IPS-NIHi7 (cell line): ENCODE results near the gene UBR3.
"Not testable (repeated sequence)": the region's sequence is repeated elsewhere in the genome, so short reads cannot be mapped to it uniquely, and the experiment has no call there.

Experiments
- DNase-seq: peaks from one replicate; pipeline ENCODE4 v3.0.0; 2012; ENCODE audit warnings: mixed read lengths; ENCODE audit errors: extremely low spot score

The UBR3 gene

DNA sequence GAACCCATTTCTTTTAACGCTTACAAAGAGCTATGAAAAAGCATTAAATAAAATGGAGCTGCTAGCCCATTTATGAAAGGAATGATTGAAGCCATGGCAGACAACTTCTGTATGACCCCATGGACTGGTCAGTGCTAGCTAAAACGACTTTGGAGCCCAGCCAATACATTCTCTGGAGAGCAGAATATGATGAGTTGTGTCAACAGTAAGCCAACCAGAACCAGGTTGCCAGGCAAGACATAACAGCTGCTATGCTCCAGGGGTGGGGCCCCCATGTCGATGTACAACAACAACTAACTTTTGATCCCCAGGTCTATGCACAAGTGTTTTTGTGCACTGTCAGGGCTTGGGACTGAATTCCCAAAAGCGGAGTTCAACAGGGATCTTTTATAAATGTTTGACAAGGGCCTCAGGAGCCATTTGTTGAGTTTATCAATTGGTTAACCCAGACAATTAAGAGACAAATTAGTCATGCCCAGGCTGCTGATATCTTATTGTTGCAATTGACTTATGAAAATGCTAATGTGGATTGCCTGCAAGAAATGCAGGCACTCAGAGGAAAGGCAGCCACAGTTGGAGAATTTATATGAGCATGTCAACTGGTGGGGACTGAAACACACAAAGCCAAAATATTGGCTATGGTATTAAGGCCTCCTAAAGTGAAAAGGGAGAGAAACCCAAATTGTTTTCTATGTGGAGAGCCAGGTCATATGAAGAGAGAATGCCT, 286.1 kb downstream of the UBR3 start:
- DNase-seq: no peak

DNA sequence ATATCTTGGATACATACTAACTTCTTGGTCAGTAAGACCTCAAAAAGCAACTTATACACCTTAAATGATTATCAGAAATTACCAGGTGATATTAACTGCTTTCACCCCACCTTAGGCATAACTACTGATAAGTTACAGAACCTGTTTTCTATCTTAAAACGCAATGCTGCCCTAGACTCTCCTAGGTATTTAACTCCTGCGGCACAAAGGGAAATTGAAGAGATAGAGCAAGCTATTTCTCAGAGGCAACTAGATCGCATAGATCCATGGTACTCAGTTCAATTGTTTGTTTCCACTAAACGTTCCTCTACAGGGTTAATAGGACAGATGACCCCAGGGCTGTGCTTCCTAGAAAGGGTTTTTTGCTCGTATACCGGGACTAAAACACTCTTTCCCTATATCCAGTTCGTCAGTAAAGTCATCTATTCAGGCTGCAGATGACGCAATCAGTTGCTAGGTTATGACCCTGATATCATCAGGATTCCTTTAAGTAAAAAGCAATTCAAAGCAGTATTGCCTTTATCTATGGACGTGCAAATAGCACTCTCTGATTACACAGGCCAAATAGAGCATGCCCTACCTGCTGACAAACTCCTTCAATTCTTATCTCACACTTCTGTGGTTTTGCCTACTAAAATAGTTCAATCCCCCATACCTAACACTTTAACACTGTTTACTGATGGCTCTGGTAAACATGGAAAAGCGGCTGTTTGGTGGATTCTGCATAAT, 288.4 kb downstream of the UBR3 start:
- DNase-seq: no peak

DNA sequence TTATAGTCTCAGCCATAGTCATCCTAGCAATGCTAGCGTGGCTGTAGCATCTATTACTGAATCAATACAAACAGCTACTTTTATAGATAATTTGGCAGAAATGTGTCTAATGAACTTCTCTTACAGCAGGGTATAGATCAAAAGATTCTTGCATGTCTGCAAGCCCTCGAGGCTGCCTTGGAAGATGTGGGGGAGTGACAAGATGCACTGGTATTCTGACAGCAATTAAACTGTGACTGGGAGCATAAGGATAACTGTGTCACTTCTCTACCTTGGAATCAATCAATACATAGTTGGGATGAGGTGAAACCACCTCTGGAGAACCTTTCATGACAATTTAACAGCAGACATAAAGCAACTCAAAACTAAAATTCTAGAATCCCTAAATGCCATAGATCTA, 291.4 kb downstream of the UBR3 start:
- no peak for DNase-seq

DNA sequence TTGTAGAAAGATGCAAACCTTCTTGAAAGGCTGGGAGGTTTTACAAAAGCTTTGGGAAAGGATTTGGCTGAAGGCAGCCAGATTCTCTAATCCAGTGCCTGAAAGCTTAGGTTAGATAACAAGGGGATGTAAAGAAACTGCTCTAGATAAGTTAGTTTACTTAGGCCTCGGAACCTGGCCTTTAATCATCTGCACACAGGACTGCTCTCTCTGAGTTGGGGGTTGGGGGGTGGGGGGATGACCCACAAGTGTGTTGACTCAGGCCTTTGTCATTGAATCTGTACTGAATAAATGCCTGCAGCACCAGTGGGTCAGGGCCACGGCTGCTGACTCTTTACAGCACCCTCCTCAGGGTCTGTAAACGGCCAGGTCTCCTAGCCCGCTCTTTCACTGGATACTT, 292.1 kb downstream of the UBR3 start:
- not testable (repeated sequence) for DNase-seq

DNA sequence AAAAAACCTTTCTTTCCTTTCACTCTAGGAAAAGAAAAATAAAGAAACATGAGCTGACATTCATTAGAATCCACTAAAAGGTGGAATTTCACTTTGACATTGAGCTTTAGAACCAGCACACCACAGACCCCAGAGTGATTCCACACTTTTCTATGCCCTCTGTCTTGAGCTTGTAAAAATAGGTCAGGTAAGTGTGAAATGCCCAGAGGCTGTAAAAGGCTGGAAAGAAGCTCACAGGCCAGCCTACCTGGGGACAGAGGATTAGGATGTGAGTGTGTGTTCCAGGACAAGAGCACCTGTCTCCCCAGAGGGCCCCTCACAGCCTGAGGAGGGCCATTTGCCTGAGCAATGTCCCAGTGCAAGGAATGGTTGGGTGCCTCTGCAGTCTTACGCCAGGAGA, 294.4 kb downstream of the UBR3 start:
- DNase-seq: peak; percentile 19

DNA sequence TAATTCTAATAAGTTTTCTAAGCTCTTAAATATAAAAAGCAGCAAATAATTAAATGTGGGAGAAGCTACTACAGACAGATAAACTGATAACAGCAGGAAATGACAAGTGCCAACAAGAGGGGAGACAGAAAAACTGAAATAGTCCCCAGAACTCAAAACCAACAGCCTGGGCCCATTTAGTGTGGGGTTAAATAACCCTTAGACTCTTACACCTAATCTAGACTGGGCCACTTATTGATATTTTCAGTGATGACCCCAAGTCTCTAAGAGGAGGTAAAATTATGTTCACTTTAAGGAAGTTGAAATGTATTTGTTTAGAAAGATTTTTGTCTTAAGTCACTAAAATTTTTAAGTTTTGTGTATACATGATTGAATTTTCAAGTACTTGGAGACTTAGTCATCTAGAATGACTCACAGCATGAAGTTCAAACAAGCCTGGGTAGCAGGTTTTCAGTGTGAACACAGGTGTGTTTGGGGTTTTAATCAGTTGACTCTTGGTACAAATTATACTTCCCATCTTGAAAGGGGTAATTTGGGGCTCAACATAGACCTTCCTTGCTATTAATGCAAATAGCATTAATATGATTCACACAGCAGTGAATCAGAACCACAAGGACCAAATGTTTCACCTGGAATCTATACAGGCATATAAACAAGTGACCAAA, 295.8 kb downstream of the UBR3 start:
- no peak for DNase-seq

DNA sequence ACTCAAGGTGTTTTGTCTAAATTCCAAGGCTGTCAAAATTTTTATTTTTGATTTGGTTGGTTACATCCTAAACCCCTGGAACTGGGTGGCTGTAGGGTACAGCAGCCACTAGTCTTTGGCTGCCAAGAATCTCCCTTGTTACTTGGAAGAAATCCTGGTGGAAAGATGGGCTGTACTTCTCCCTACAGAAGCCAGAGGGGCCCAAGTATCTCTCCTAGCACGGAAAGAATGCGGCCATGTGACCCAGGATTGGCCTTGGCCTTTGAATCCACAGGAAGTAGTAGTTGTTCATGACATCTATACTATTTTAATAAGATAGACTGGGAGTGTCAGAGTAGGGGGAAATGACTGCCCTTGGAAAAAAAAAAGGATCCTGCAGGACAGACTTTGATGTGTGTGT, 296.3 kb downstream of the UBR3 start:
- peak; percentile 51 for DNase-seq

DNA sequence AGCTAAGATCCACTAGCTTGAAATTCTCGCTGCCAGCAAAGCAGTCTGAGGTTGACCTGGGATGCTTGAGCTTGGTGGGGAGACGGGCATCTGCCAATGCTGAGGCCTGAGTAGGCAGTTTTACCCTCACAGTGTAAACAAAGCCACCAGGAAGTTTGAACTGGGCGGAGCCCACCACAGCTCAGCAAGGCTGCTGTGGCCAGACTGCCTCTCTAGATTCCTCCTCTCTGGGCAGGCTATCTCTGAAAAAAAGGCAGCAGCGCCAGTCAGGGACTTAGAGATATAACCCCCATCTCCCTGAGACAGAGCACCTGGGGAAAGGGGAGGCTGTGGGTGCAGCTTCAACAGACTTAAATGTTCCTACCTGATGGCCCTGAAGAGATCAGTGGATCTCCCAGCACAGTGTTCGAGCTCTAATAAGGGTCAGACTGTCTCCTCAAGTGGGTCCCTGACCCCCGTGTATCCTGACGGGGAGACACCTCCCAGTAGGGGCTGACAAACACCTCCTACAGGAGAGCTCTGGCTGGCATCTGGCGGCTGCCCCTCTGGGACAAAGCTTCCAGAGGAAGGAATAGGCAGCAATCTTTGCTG, 299.0 kb downstream of the UBR3 start:
- DNase-seq: not testable (repeated sequence)
